HG03469 (cell line): Measurements from ENCODE around the gene FIGNL2.

Experiments
- ATAC-seq: cut with Tn5 transposase; IDR thresholded peaks from one replicate; pipeline ENCODE4 v1.9.1; 2021; ENCODE audit warnings: mild to moderate bottlenecking, moderate library complexity, moderate number of reproducible peaks; ENCODE audit not compliant: unreplicated experiment

The FIGNL2 gene

GRCh38 chr12:51777973-51778372, 70.5 kb downstream of the FIGNL2 start:
- ATAC-seq = no peak

GRCh38 chr12:51777457-51777856, 71.1 kb downstream of the FIGNL2 start:
- ATAC-seq = no peak

DNA sequence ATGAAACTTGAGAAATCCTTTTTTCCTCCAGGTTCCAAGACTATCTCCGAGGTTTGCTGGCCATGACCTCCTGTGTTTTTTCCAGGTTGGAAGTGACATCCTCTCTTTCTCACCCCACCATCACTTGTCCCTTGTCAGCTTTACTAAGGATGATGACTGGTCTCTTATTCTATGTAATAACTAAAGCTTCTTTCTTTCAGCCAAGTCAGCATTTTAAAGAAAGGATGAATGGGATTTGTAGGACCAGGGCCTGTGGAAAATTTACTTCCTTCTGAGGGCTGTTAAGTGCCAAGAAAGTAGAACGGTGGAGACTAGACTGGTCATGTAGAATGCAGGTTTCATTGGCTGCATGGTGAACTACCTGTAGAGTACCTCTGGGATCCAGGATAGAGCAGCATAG, 73.6 kb downstream of the FIGNL2 start:
- ATAC-seq = no peak

- ATAC-seq = no peak
Observed at GRCh38 chr12:51773145-51773869, 75.2 kb downstream of the FIGNL2 start.

DNA sequence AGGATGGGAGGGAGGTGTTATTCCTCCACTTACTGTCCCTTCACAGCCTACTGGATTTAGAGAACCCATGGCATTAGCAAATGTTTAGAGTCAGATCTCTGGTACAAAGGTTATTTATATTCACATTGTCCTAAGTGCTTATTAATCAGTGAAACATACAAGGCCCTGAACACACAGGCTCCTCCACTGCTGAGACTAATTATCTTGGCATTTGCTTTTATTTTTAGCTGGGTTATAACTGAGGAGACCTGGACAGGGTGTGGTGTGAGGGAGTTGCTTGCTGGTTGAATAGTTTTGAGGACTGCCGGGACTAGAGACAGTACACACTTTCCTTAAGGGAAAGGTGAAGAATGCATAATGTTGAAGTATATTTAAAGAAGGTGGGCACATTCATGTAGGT, 77.5 kb downstream of the FIGNL2 start:
- no peak for ATAC-seq
